Fibroblast of skin of right biceps (primary cell): ENCODE results near the gene CDC34.

ENCODE experiments used
- DNase-seq: peaks from one replicate; pipeline ENCODE4 v3.0.0-alpha.2; 2013

CDC34 gene

GRCh38 chr19:543910-544608, 12.5 kb downstream of the CDC34 start, which contains the start of gene GZMM:
Gene GZMM (plus strand): TSS chr19:544053. CDS start chr19:544072, 19 bp downstream.
- DNase-seq = no peak

GRCh38 chr19:547117-547516, 15.6 kb downstream of the CDC34 start:
- no peak for DNase-seq

- no peak for DNase-seq
Measured at GRCh38 chr19:547836-548720, 16.5 kb downstream of the CDC34 start.

- no peak for DNase-seq
Measured at GRCh38 chr19:548886-549830, 17.6 kb downstream of the CDC34 start.

GRCh38 chr19:554817-555216, 23.3 kb downstream of the CDC34 start:
- DNase-seq = no peak

GRCh38 chr19:555474-555808, 23.9 kb downstream of the CDC34 start:
- no peak for DNase-seq

GRCh38 chr19:556611-557382, 25.2 kb downstream of the CDC34 start:
- no peak for DNase-seq

- no peak for DNase-seq
Measured at GRCh38 chr19:558770-559439, 27.3 kb downstream of the CDC34 start.

GRCh38 chr19:560121-560520, 28.6 kb downstream of the CDC34 start:
- DNase-seq = no peak

- DNase-seq = peak; percentile 29
Measured at GRCh38 chr19:566403-566802, 34.8 kb downstream of the CDC34 start.

GRCh38 chr19:566844-567243, 35.3 kb downstream of the CDC34 start:
- no peak for DNase-seq

GRCh38 chr19:567296-567900, 35.8 kb downstream of the CDC34 start:
- no peak for DNase-seq

GRCh38 chr19:570251-570686, 38.7 kb downstream of the CDC34 start:
- DNase-seq = no peak

GRCh38 chr19:570937-571565, 39.5 kb downstream of the CDC34 start:
- DNase-seq = peak; percentile 28

GRCh38 chr19:571566-571974, 40.0 kb downstream of the CDC34 start:
- DNase-seq = peak; percentile 40

- peak; percentile 98 for DNase-seq
Measured at GRCh38 chr19:572140-572742, 40.7 kb downstream of the CDC34 start, which contains the start of gene BSG. Gene BSG (plus strand): TSS chr19:572596. CDS start chr19:572635, 39 bp downstream.

- DNase-seq = peak; percentile 48
Measured at GRCh38 chr19:572743-573518, 41.4 kb downstream of the CDC34 start.

- DNase-seq = no peak
Measured at GRCh38 chr19:573519-573825, 41.9 kb downstream of the CDC34 start.
